GM20000 (cell line): ENCODE data around the gene NPIPB8.
A peak's percentile ranks its signal among the peaks of the same experiment; 100 is the strongest.
"Not testable (repeated sequence)": the region's sequence is repeated elsewhere in the genome, so short reads cannot be mapped to it uniquely, and the experiment has no call there.

Experiments
- DNase-seq: peaks from one replicate; pipeline ENCODE4 v3.0.0; 2012; ENCODE audit warnings: low spot score
- CTCF ChIP-seq: IDR thresholded peaks from 2 replicates; pipeline ENCODE4 v1.5.1; 2012; ENCODE audit warnings: mild to moderate bottlenecking, control low read depth; ENCODE audit errors: extremely low read depth, missing control alignments

NPIPB8 gene

GRCh38 chr16:28615486-28616223, 22.2 kb upstream of the NPIPB8 start:
- peak; percentile 33 for TF ChIP-seq CTCF
- DNase-seq = not testable (repeated sequence)

- not testable (repeated sequence) for DNase-seq
Observed at GRCh38 chr16:28616224-28616577, 21.7 kb upstream of the NPIPB8 start.

- DNase-seq = no peak
- no peak for TF ChIP-seq CTCF
Observed at GRCh38 chr16:28616636-28617035, 21.2 kb upstream of the NPIPB8 start.

GRCh38 chr16:28617874-28618273, 20.0 kb upstream of the NPIPB8 start:
- DNase-seq = no peak
- no peak for TF ChIP-seq CTCF

- not testable (repeated sequence) for DNase-seq
Observed at GRCh38 chr16:28620316-28620715, 17.5 kb upstream of the NPIPB8 start.

GRCh38 chr16:28621481-28622155, 16.2 kb upstream of the NPIPB8 start:
- TF ChIP-seq CTCF = no peak
- peak; percentile 10 for DNase-seq

GRCh38 chr16:28622532-28623171, 15.2 kb upstream of the NPIPB8 start:
- peak; percentile 6 for DNase-seq

- TF ChIP-seq CTCF = no peak
Observed at GRCh38 chr16:28623172-28623711, 14.6 kb upstream of the NPIPB8 start.

GRCh38 chr16:28630905-28631304, 7.0 kb upstream of the NPIPB8 start:
- not testable (repeated sequence) for DNase-seq

More at GRCh38 chr16:28623172-28623711, 14.6 kb upstream of the NPIPB8 start:
- DNase-seq = peak; percentile 37

GRCh38 chr16:28636093-28636823, 1.6 kb upstream of the NPIPB8 start:
- DNase-seq = not testable (repeated sequence)

- DNase-seq = not testable (repeated sequence)
Observed at GRCh38 chr16:28638359-28638758, 494 bp downstream of the NPIPB8 start.

- not testable (repeated sequence) for DNase-seq
Observed at GRCh38 chr16:28639959-28640358, 2.1 kb downstream of the NPIPB8 start.

GRCh38 chr16:28666264-28666663, 28.4 kb downstream of the NPIPB8 start:
- not testable (repeated sequence) for DNase-seq
